GM20000 (cell line): Measurements from ENCODE around the gene LRRC8C.
A peak's percentile ranks its signal among the peaks of the same experiment; 100 is the strongest.

Experiments used
- DNase-seq: peaks from one replicate; pipeline ENCODE4 v3.0.0; 2012; ENCODE audit warnings: low spot score
- CTCF ChIP-seq: IDR thresholded peaks from 2 replicates; pipeline ENCODE4 v1.5.1; 2012; ENCODE audit warnings: mild to moderate bottlenecking, control low read depth; ENCODE audit errors: extremely low read depth, missing control alignments

Gene LRRC8C

GRCh38 chr1:89761901-89762300 lies 129.0 kb downstream of the LRRC8C start:
- DNase-seq = no peak
- TF ChIP-seq CTCF = no peak

- DNase-seq = no peak
- TF ChIP-seq CTCF = no peak
These were observed 129.5 kb downstream of the LRRC8C start for GRCh38 chr1:89762386-89762778.

- peak; percentile 98 for TF ChIP-seq CTCF
- peak; percentile 80 for DNase-seq
These were observed 130.1 kb downstream of the LRRC8C start for GRCh38 chr1:89762779-89763648.

GRCh38 chr1:89763649-89763986 lies 130.7 kb downstream of the LRRC8C start:
- DNase-seq = no peak

GRCh38 chr1:89765774-89766173 lies 132.9 kb downstream of the LRRC8C start:
- TF ChIP-seq CTCF = no peak
- DNase-seq = no peak

More at GRCh38 chr1:89763649-89763986, 130.7 kb downstream of the LRRC8C start:
- TF ChIP-seq CTCF = no peak

GRCh38 chr1:89767618-89768017 lies 134.7 kb downstream of the LRRC8C start:
- no peak for DNase-seq
- TF ChIP-seq CTCF = no peak
